Brain microvascular endothelial cell (primary cell): ENCODE results near the gene TLR5.
"Not testable (repeated sequence)": the region's sequence is repeated elsewhere in the genome, so short reads cannot be mapped to it uniquely, and the experiment has no call there.

Experiments
- DNase-seq: peaks from one replicate; pipeline ENCODE4 v3.0.0-alpha.2; 2020
- H3K27ac ChIP-seq: fragments of 250-450 bp; sonication (Bioruptor Pico); 2 replicates; pipeline ENCODE4 v1.5.1; 2020; ENCODE audit warnings: mild to moderate bottlenecking, moderate library complexity
- H3K27me3 ChIP-seq: fragments of 250-450 bp; sonication (Bioruptor Pico); replicated peaks from 2 replicates; pipeline ENCODE4 v1.5.1; 2020; ENCODE audit warnings: mild to moderate bottlenecking
- H3K36me3 ChIP-seq: fragments of 250-450 bp; sonication (Bioruptor Pico); replicated peaks from 2 replicates; pipeline ENCODE4 v1.5.1; 2020; ENCODE audit warnings: mild to moderate bottlenecking
- H3K4me3 ChIP-seq: 2 replicates; pipeline ENCODE4 v1.5.1; 2011; ENCODE audit warnings: low read depth, mild to moderate bottlenecking, control low read depth, low read length, moderate library complexity
- in situ Hi-C: cut with HindIII; loops from 2 replicates; pipeline ENCODE4 v1.10.0; 2017; ENCODE audit warnings: low sequenced_read_pairs, low pct_ligation_motif_present
- TF ChIP-seq, protein P1 (sequence below): IDR thresholded peaks from 2 replicates; pipeline ENCODE4 v1.5.1; 2011; ENCODE audit warnings: low read depth, mild to moderate bottlenecking, moderate library complexity, low read length, control low read depth, inconsistent platforms; ENCODE audit errors: missing control alignments

TLR5 gene

GRCh38 chr1:223175633-223176032 lies 32.6 kb upstream of the TLR5 start:
- H3K4me3 ChIP-seq: no peak overlapping the region
- TF ChIP-seq, protein P1, sequence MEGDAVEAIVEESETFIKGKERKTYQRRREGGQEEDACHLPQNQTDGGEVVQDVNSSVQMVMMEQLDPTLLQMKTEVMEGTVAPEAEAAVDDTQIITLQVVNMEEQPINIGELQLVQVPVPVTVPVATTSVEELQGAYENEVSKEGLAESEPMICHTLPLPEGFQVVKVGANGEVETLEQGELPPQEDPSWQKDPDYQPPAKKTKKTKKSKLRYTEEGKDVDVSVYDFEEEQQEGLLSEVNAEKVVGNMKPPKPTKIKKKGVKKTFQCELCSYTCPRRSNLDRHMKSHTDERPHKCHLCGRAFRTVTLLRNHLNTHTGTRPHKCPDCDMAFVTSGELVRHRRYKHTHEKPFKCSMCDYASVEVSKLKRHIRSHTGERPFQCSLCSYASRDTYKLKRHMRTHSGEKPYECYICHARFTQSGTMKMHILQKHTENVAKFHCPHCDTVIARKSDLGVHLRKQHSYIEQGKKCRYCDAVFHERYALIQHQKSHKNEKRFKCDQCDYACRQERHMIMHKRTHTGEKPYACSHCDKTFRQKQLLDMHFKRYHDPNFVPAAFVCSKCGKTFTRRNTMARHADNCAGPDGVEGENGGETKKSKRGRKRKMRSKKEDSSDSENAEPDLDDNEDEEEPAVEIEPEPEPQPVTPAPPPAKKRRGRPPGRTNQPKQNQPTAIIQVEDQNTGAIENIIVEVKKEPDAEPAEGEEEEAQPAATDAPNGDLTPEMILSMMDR: no peak
- in situ Hi-C loops: no loop called here
- no peaks in the 10 kb centered on the region for H3K36me3 ChIP-seq
- no peak for DNase-seq
- no peaks in the 10 kb centered on the region for H3K27me3 ChIP-seq
- H3K27ac ChIP-seq: no peak overlapping the region

DNA sequence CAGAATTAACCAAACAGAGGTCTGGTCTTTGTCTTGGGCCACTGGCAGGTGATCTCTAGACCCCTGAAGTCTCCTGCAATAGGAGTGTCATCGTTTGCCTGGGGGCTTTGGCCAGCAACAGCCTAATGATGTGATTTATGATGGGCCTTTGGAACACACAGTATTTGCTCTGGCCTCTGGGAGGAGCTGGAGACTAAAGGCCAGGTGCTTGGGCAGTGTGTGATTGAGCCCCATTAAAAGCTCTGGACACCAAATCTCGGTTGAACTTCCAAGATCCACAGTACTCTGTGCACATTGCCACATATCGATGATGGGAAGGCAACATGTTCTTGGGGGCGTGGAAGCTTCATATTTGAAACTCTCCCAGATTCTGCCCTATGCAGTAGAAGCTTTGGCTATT lies 32.0 kb upstream of the TLR5 start:
- no peak for DNase-seq
- H3K36me3 ChIP-seq: no peaks in the 10 kb centered on the region
- H3K27me3 ChIP-seq: no peaks in the 10 kb centered on the region
- TF ChIP-seq, protein P1: peak; percentile 52
- no peak overlapping the region for H3K27ac ChIP-seq
- H3K4me3 ChIP-seq: no peak overlapping the region
- in situ Hi-C loops: no loop called here

GRCh38 chr1:223169458-223169857 lies 26.4 kb upstream of the TLR5 start:
- H3K27ac ChIP-seq, H3K4me3 ChIP-seq, H3K36me3 ChIP-seq, DNase-seq, H3K27me3 ChIP-seq, in situ Hi-C loops: not testable (repeated sequence)

GRCh38 chr1:223161321-223161720 lies 18.3 kb upstream of the TLR5 start:
- in situ Hi-C loops: no loop called here
- H3K27me3 ChIP-seq: no peaks in the 10 kb centered on the region
- H3K36me3 ChIP-seq: no peaks in the 10 kb centered on the region
- TF ChIP-seq, protein P1: no peak
- DNase-seq: no peak
- no peak overlapping the region for H3K27ac ChIP-seq
- H3K4me3 ChIP-seq: no peak overlapping the region

GRCh38 chr1:223156343-223156742 lies 13.3 kb upstream of the TLR5 start:
- in situ Hi-C loops: no loop called here
- TF ChIP-seq, protein P1: no peak
- H3K27me3 ChIP-seq: no peaks in the 10 kb centered on the region
- H3K4me3 ChIP-seq: no peak overlapping the region
- no peak for DNase-seq
- H3K36me3 ChIP-seq: no peaks in the 10 kb centered on the region
- no peak overlapping the region for H3K27ac ChIP-seq

- Histone ChIP-seq H3K27me3 (no peaks in the 10 kb centered on the region), H3K27ac (no peak overlapping the region), H3K36me3 (no peaks in the 10 kb centered on the region), H3K4me3 (no peak overlapping the region)
- TF ChIP-seq, protein P1: no peak
- in situ Hi-C loops: no loop called here
- DNase-seq: no peak
Measured at GRCh38 chr1:223155153-223155552, 12.1 kb upstream of the TLR5 start.
